HepG2 (cell line): ENCODE measurements around the gene SART1. TPM values are rescaled to one million over a fixed set of nuclear protein-coding genes. Genes with fewer than 3 reads are reported as not detected.

ENCODE experiments used
- ATAC-seq: fragments of 200-7000 bp; cut with Tn5 transposase; 3 replicates; pipeline ENCODE4 v1.9.1; 2020; ENCODE audit warnings: mild to moderate bottlenecking, moderate library complexity
- BruUV-seq: library from RNA; stranded (reverse); fragments of 400-500 nt; replicated peaks from 2 replicates; lab custom pipeline; 2021; lab: Mats Ljungman, UMichigan
- CTCF ChIA-PET: fragments of 300-600 bp; formaldehyde crosslinking; extraction: SDS; loops from one replicate; lab custom pipeline; 2021; ENCODE audit warnings: low total read pairs, inconsistent platforms, low intra/inter-chr PET ratio; lab: Yijun Ruan, JAX
- POLR2A ChIA-PET: fragments of 350-600 bp; sonication (Branson Sonifier 250); formaldehyde crosslinking; loops from one replicate; lab custom pipeline; 2020; ENCODE audit warnings: antibody characterized with exemption, inconsistent platforms; lab: Yijun Ruan, JAX
- DNase-seq: peaks from one replicate; pipeline ENCODE4 v3.0.0-alpha.2; 2015; ENCODE audit warnings: low spot score
- FAIRE-seq: peaks from 3 replicates; lab custom pipeline; 2011; peaks lifted over from hg19 to GRCh38; lab: Jason Lieb, UNC
- H2AFZ ChIP-seq: one replicate; pipeline ENCODE4 v1.6.1; 2011; ENCODE audit warnings: low read length, inconsistent platforms
- H3K27ac ChIP-seq: fragments of 300-600 bp; 3 replicates; pipeline ENCODE4 v1.8.0; 2011; ENCODE audit warnings: mixed run types, mild to moderate bottlenecking, mixed read lengths, low read length, inconsistent platforms; ENCODE audit not compliant: insufficient read depth; ENCODE audit errors: extremely low read length
- H3K27me3 ChIP-seq, 2 experiments: fragments of 200-600 bp in 1 of 2; 2 replicates in 1 of 2; 3 replicates in 1 of 2; pipeline versions ENCODE4 v1.6.0 to v1.8.0; 2011; ENCODE audit warnings: low read length in 2 of 2, mild to moderate bottlenecking in 2 of 2, moderate library complexity in 2 of 2, inconsistent platforms in 1 of 2; ENCODE audit not compliant: insufficient read depth in 2 of 2, control insufficient read depth in 1 of 2
- H3K36me3 ChIP-seq, 2 experiments: fragments of 200-600 bp in 1 of 2; replicated peaks in 1 of 2; 2 replicates in 1 of 2; 3 replicates in 1 of 2; pipeline versions ENCODE4 v1.5.1 to v1.8.0; 2011; ENCODE audit warnings: low read length in 2 of 2, inconsistent platforms in 1 of 2; ENCODE audit not compliant: insufficient read depth in 2 of 2, control insufficient read depth in 1 of 2
- H3K4me1 ChIP-seq: 2 replicates; pipeline ENCODE4 v1.5.1; 2012; ENCODE audit warnings: low read length, inconsistent platforms; ENCODE audit not compliant: insufficient read depth
- H3K4me2 ChIP-seq: 2 replicates; pipeline ENCODE4 v1.6.0; 2011; ENCODE audit warnings: low read depth, low read length, inconsistent platforms
- H3K4me3 ChIP-seq, 3 experiments: fragments of 200-600 bp in 1 of 3; sonication (generic), shearing (Covaris generic) in 1 of 3; replicated peaks in 1 of 3; 2 replicates each; pipeline ENCODE4 v1.5.1; 2011 to 2016; ENCODE audit warnings: low read length in 3 of 3, inconsistent platforms in 2 of 3, low read depth in 2 of 3, mild to moderate bottlenecking in 2 of 3, control low read depth in 1 of 3, mixed read lengths in 1 of 3; ENCODE audit not compliant: insufficient read depth in 1 of 3
- H3K79me2 ChIP-seq: one replicate; pipeline ENCODE4 v1.6.1; 2011; ENCODE audit warnings: low read length, inconsistent platforms; ENCODE audit not compliant: insufficient read depth
- H3K9ac ChIP-seq: 2 replicates; pipeline ENCODE4 v1.6.0; 2011; ENCODE audit warnings: mild to moderate bottlenecking, low read depth, low read length, inconsistent platforms; ENCODE audit not compliant: insufficient read depth
- H3K9me3 ChIP-seq: 2 replicates; pipeline ENCODE4 v1.5.1; 2012; ENCODE audit warnings: mild to moderate bottlenecking, low read length
- H4K20me1 ChIP-seq: 2 replicates; pipeline ENCODE4 v1.6.0; 2011; ENCODE audit warnings: inconsistent platforms, mild to moderate bottlenecking, low read length, moderate library complexity; ENCODE audit not compliant: insufficient read depth
- DMAP1 ChIP-seq: IDR thresholded peaks from 2 replicates; pipeline ENCODE4 v1.6.1; 2016
- HOXA5 ChIP-seq: sonication (generic); formaldehyde crosslinking; IDR thresholded peaks from 2 replicates; pipeline ENCODE4 v1.4.0; 2020; ENCODE audit warnings: missing genetic modification reagents
- ISX ChIP-seq: sonication (generic); formaldehyde crosslinking; conservative IDR thresholded peaks from 2 replicates; pipeline ENCODE4 v1.5.0; 2020; ENCODE audit warnings: missing genetic modification reagents
- NFRKB ChIP-seq: fragments of 450-650 bp; IDR thresholded peaks from 2 replicates; pipeline ENCODE4 v1.6.1; 2017
- NKX3-1 ChIP-seq: sonication (generic); formaldehyde crosslinking; IDR thresholded peaks from 2 replicates; pipeline ENCODE4 v1.5.0; 2020; ENCODE audit warnings: missing genetic modification reagents
- NR1H2 ChIP-seq: sonication (generic); formaldehyde crosslinking; IDR thresholded peaks from 2 replicates; pipeline ENCODE4 v1.8.1; 2022; ENCODE audit warnings: low read depth, missing genetic modification reagents, borderline replicate concordance
- PHB2 ChIP-seq: fragments of 450-650 bp; IDR thresholded peaks from 2 replicates; pipeline ENCODE4 v1.6.1; 2018; ENCODE audit not compliant: partially characterized antibody
- PLSCR1 ChIP-seq: sonication (generic); formaldehyde crosslinking; IDR thresholded peaks from 2 replicates; pipeline ENCODE4 v1.5.0; 2020; ENCODE audit warnings: missing genetic modification reagents, mild to moderate bottlenecking, borderline replicate concordance
- RBM39 ChIP-seq: fragments of 200-400 bp; formaldehyde crosslinking; IDR thresholded peaks from one replicate; pipeline ENCODE4 v1.6.1; 2018; ENCODE audit warnings: antibody characterized with exemption, mild to moderate bottlenecking, low read depth, low read length; ENCODE audit not compliant: poor library complexity, severe bottlenecking
- SNRNP70 ChIP-seq: fragments of 200-400 bp; formaldehyde crosslinking; IDR thresholded peaks from 2 replicates; pipeline ENCODE4 v1.6.1; 2017; ENCODE audit warnings: mild to moderate bottlenecking, low read depth, low read length, moderate library complexity
- TEAD2 ChIP-seq: sonication (generic); formaldehyde crosslinking; IDR thresholded peaks from 2 replicates; pipeline ENCODE4 v1.9.0; 2021; ENCODE audit warnings: missing genetic modification reagents
- ZBTB25 ChIP-seq: IDR thresholded peaks from 2 replicates; pipeline ENCODE4 v1.6.1; 2018; ENCODE audit warnings: missing genetic modification reagents
- ZBTB44 ChIP-seq: sonication (generic); formaldehyde crosslinking; IDR thresholded peaks from 2 replicates; pipeline ENCODE4 v1.4.0; 2020; ENCODE audit warnings: missing genetic modification reagents
- ZFP36L2 ChIP-seq: sonication (generic); formaldehyde crosslinking; IDR thresholded peaks from 2 replicates; pipeline ENCODE4 v1.4.0; 2020; ENCODE audit warnings: missing genetic modification reagents
- ZMAT3 ChIP-seq: sonication (generic); formaldehyde crosslinking; conservative IDR thresholded peaks from 2 replicates; pipeline ENCODE4 v1.7.0; 2021; ENCODE audit warnings: missing genetic modification reagents
- ZNF263 ChIP-seq: sonication (generic); formaldehyde crosslinking; IDR thresholded peaks from 2 replicates; pipeline ENCODE4 v1.4.0; 2020; ENCODE audit warnings: missing genetic modification reagents
- ZNF326 ChIP-seq: sonication (generic); formaldehyde crosslinking; IDR thresholded peaks from 2 replicates; pipeline ENCODE4 v1.4.0; 2020; ENCODE audit warnings: missing genetic modification reagents, borderline replicate concordance
- ZNF34 ChIP-seq: sonication (generic); formaldehyde crosslinking; IDR thresholded peaks from 2 replicates; pipeline ENCODE4 v1.4.0; 2020; ENCODE audit warnings: mild to moderate bottlenecking, missing genetic modification reagents, borderline replicate concordance
- ZNF605 ChIP-seq: sonication (generic); formaldehyde crosslinking; IDR thresholded peaks from 2 replicates; pipeline ENCODE4 v1.8.0; 2022; ENCODE audit warnings: mild to moderate bottlenecking, missing genetic modification reagents
- ZNF737 ChIP-seq: sonication (generic); formaldehyde crosslinking; IDR thresholded peaks from 2 replicates; pipeline ENCODE4 v1.5.0; 2020; ENCODE audit warnings: missing genetic modification reagents, mild to moderate bottlenecking, borderline replicate concordance
- WGBS: methylation state at CpG from one replicate; pipeline ENCODE4 v1.1.6; 2017; ENCODE audit warnings: low lambda C conversion rate; 5-methylcytosine and 5-hydroxymethylcytosine counted together
- in situ Hi-C: cut with HindIII; loops from 2 replicates; pipeline ENCODE4 v1.10.0; 2017; ENCODE audit warnings: low pct_unique_long_range_greater_than_20kb; ENCODE audit not compliant: extremely low pct_ligation_motif_present
- intact Hi-C: fragments of 100-400 bp; cut with micrococcal nuclease; formaldehyde crosslinking; loops from one replicate; pipeline ENCODE4 v1.10.0; 2022; ENCODE audit not compliant: unreplicated experiment
- polyA plus RNA-seq, 8 experiments: library from polyadenylated mRNA; depleted of rRNA in 3 of 8; stranded (reverse) in 7 of 8; unstranded in 1 of 8; fragments of >200 nt; fragmentation: Illumina TruSeq in 4 of 8; extraction: Trizol in 4 of 8; gene quantifications; 2 replicates each; pipeline versions ENCODE4 v1.2.1 to v1.2.3, GENCODE V29; 2011 to 2016; ENCODE audit warnings: low read depth in 4 of 8, missing spikeins in 1 of 8, mixed read lengths in 1 of 8; ENCODE audit not compliant: insufficient read depth in 1 of 8
- total RNA-seq, 5 experiments: library from RNA; depleted of rRNA; stranded (reverse); fragments of >200 nt; fragmentation: Illumina TruSeq; extraction: Trizol; gene quantifications; 2 replicates each; pipeline ENCODE4 v1.2.3, GENCODE V29; 2016; ENCODE audit warnings: low read depth in 1 of 5

SART1 gene
- total and polyA plus RNA-seq, 2 of the 13 experiments (the other 11 are each of a cell fraction or from before 2014, with no cell fraction given), result 11.3 to 22.5 TPM

- ChIA-PET CTCF (no interaction called here), POLR2A (interaction anchor here (1.0 to 1.1 kb wide), 2 partner anchors 132 to 280 kb away, joined by 3 read pairs; partner anchors contain the start of gene KAT5)
- intact Hi-C loops (no loop called here), in situ Hi-C loops (no loop called here)
- Histone ChIP-seq H2AFZ (no peak overlapping the region), H3K36me3 (no peaks in the 10 kb centered on the region), H3K27me3 (no peaks in the 10 kb centered on the region), H3K79me2 (no peaks in the 10 kb centered on the region), H3K4me1 (no peaks in the 10 kb centered on the region), H3K9me3 (no peaks in the 10 kb centered on the region), H3K9ac (no peak overlapping the region), H3K27ac (no peak overlapping the region), H4K20me1 (no peaks in the 10 kb centered on the region), H3K4me2 (no peak overlapping the region), H3K4me3 (no peak overlapping the region)
- DNase-seq (no peak), FAIRE-seq (no peak), ATAC-seq (no peak)
- WGBS, result 81% methylated on average over 5 of the region's 5 CpGs
- BruUV-seq, result no TSS peak
- TF ChIP-seq ZNF34 (CRISPR knock-in tag), result no peak
- TF ChIP-seq DMAP1 (CRISPR knock-in tag), result no peak
- TF ChIP-seq HOXA5 (CRISPR knock-in tag), result no peak
- no peak for TF ChIP-seq ZNF737 (CRISPR knock-in tag)
- TF ChIP-seq ISX (CRISPR knock-in tag), result no peak
- no peak for TF ChIP-seq SNRNP70
- no peak for TF ChIP-seq ZBTB25
- TF ChIP-seq ZNF263, result no peak
- TF ChIP-seq NFRKB, result no peak
- TF ChIP-seq NR1H2 (CRISPR knock-in tag), result no peak
- TF ChIP-seq ZMAT3 (CRISPR knock-in tag), result no peak
- TF ChIP-seq ZFP36L2 (CRISPR knock-in tag), result no peak
- no peak for TF ChIP-seq ZNF605 (CRISPR knock-in tag)
- no peak for TF ChIP-seq ZNF326
- TF ChIP-seq PHB2, result no peak
- TF ChIP-seq NKX3-1 (CRISPR knock-in tag), result no peak
- no peak for TF ChIP-seq ZBTB44
- TF ChIP-seq RBM39, result no peak
- TF ChIP-seq TEAD2, result no peak
- no peak for TF ChIP-seq PLSCR1 (CRISPR knock-in tag)
Measured at GRCh38 chr11:65992056-65992455, 30.5 kb downstream of the SART1 start.
